Keratinocyte (primary cell): ENCODE results near the gene TTC16.

ENCODE experiments used
- CTCF ChIP-seq, 3 experiments: IDR thresholded peaks in 1 of 3; conservative IDR thresholded peaks in 1 of 3; optimal IDR thresholded peaks in 1 of 3; 2 replicates in 2 of 3; 3 replicates in 1 of 3; pipeline versions ENCODE3 to v1.5.1; 2011; ENCODE audit warnings: low read length in 3 of 3, mild to moderate bottlenecking in 3 of 3, moderate library complexity in 2 of 3, control low read depth in 1 of 3, inconsistent platforms in 1 of 3; ENCODE audit not compliant: insufficient read depth in 2 of 3; ENCODE audit errors: extremely low read depth in 1 of 3
- EZH2 ChIP-seq: IDR thresholded peaks from one replicate; pipeline ENCODE4 v1.6.1; 2012; ENCODE audit warnings: inconsistent platforms, mild to moderate bottlenecking, low read length, moderate library complexity

GRCh38 chr9:127693143-127693542 is 22.7 kb upstream of the TTC16 start:
- TF ChIP-seq EZH2 (no peak), CTCF (optimal IDR thresholded peaks at IDR 0.05 in 1 of 3, IDR thresholded peaks at IDR 0.05 in 1 of 3, conservative IDR thresholded peaks at IDR 0.05 in 1 of 3; ENCODE audit: extremely low read depth in 1 of 3, insufficient read depth in 2 of 3, low read length in 3 of 3) (no peak)
